GM12801 (cell line): ENCODE data around the gene AUTS2.

ENCODE experiments used
- TF ChIP-seq, protein P1 (sequence below): IDR thresholded peaks from one replicate; pipeline ENCODE4 v1.5.1; 2011; ENCODE audit warnings: control low read depth; ENCODE audit not compliant: insufficient read length; ENCODE audit errors: extremely low read depth

Gene AUTS2

DNA sequence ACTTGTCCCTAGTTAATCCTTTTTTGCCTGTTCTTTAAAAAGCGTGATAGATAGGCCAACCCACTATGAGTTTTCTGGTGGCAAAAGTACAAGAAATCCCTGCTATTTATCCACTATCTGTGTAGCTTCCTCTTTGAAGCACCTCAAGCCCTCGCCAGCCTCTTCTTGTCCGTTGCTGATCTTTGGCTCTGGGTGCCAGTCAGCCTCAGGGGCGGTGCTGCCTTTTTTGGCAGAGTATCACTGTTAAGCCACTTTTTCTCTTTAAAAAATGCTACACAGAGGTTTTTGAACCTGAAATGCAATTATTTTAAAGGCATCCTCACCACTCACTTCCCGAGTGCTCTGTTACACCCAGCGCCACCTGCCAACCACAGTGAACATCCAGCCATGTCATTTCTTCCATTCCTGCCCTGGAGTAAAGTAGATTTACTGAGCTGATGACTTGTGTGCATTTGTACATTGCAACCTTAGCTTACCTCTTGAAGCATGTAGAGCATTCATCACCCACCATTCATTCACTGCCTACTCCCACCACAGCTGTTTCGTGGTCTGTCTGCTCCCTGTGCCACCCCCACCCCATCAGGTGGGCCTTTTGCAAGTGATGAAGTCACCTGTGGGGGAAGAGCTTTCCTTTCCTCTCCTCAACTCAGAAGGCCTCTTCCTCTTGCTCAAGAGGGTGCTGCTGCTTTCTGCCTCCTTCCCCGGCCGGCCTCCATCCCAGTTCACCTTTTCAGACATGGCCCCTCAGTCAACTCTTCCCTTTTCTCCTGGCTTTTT lies 1119.5 kb downstream of the AUTS2 start:
- TF ChIP-seq, protein P1, sequence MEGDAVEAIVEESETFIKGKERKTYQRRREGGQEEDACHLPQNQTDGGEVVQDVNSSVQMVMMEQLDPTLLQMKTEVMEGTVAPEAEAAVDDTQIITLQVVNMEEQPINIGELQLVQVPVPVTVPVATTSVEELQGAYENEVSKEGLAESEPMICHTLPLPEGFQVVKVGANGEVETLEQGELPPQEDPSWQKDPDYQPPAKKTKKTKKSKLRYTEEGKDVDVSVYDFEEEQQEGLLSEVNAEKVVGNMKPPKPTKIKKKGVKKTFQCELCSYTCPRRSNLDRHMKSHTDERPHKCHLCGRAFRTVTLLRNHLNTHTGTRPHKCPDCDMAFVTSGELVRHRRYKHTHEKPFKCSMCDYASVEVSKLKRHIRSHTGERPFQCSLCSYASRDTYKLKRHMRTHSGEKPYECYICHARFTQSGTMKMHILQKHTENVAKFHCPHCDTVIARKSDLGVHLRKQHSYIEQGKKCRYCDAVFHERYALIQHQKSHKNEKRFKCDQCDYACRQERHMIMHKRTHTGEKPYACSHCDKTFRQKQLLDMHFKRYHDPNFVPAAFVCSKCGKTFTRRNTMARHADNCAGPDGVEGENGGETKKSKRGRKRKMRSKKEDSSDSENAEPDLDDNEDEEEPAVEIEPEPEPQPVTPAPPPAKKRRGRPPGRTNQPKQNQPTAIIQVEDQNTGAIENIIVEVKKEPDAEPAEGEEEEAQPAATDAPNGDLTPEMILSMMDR: no peak

DNA sequence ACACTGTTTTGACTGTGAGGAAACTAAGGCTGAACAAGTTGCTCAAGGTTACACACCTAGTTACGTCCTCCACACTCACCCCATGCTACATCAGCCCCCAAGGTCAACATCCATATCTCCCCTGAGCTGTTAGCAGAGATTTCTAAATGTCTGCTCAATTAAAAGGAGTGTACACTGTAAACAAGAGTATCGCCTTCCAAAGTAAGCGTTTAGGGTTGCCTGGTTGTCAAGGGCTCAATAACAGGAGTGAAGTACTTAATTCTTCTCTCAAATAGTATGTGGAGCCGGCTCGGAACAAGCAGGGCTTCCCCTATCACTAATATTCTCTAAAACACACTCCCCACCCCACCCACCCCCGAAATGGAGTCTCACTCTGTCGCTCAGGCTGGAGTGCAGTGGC lies 1120.8 kb downstream of the AUTS2 start:
- TF ChIP-seq, protein P1: no peak

DNA sequence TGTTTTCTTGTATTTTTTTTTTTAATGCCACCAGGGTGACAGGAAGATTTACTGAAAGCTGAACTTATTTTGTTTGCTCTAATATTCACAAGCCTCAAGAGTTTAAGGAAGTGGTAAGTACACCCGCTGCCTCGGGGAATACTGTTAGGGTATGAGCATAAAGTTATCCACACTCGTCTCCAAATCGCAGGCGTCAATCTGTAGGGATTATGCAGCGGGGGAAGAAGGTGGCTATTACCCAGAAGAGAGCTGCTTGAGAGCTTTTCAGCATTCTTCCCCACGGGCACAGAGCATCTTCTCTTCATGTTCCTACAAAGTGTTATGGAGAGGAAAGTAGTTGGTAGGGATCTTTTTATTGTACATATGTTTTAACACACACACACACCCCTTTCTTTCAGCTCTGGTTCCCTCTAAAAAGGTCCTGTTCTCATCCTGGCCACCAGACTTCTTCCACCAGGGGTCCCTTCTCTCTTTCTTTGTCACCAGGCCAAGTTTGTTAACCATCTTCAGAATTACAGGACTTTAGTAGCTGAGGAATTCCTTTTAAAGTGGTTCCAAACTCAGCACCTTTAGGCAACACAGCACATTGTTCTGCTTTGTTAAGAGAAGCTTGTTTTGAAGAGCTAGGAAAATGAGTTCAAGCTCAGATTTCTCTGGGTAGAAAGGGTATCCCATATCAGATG lies 1122.1 kb downstream of the AUTS2 start:
- TF ChIP-seq, protein P1: no peak

DNA sequence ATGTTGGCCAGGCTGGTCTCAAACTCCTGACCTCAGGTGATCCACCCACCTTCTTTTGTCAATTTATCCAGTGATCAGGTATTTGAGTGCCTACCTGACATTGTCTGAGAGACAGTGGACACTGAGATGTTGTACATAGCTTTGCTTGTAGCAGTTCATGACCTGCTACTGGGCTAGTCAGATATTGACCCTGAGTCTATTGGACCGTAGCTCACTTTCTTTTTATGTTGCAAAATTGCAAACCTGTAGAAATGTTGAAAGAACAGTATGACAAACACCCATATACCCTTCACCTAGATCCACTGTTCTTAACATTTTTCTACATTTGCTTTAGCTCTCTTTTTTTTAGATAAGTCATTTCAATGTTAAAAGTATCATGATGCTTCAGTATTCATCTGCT lies 1123.2 kb downstream of the AUTS2 start:
- TF ChIP-seq, protein P1: no peak

DNA sequence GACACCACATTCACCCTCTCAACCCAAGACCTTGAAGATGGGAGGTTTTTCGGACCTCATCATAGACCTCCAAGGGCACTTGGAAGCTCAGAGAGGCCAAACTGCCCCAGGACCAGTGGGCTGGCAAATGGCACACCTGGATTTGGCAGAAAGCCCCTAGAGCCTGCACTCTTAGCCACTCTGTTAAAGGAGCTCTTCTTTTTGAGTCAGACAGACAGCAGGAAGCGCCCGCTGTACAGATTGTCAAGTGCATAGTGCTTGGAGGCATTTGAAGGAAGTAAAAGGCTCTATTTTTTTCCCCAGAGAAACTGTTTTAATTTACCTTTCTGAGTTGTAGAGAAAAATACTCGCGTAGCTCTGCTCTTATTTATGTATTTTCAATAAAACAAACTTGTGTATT lies 1125.1 kb downstream of the AUTS2 start:
- TF ChIP-seq, protein P1: no peak

DNA sequence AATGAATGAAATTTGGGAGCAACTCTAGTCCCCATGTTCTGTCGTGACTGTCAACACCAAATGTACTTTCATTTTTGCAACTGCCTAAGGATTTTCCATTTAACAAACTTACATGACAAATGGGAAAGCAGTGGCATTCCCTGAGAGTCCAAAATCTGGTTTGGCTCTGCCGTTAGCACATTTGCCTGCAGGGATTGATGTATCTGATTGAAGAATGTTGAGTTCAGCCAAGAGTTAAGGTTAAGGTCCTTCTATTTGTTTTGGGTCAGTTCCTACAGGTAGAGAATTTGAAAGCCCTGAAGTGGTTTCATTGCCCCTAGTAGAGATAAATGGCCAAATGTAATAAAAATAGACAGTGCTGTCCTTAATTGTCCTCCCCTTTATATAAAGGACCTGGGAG lies 1127.2 kb downstream of the AUTS2 start:
- TF ChIP-seq, protein P1: no peak

DNA sequence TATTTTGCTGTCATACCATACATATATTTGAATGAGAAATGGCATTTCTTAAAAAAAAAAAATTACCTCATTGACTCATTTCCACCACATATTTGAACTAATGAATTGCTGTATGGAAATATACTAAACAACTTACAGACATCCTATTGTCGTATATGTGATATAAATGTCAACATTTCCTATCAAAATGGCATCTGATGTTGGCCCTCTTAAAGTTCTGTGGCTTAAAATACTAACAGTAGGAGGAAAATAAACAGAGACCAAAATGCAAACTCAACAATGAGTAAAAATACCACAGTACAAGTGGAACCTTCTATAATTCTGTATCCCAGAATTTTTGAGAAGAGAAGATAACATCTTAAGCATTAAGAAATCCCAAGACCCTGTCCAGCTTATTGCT lies 1128.0 kb downstream of the AUTS2 start:
- TF ChIP-seq, protein P1: no peak
